K562 (cell line): ENCODE data around the gene NRN1L. TPM values are rescaled to one million over a fixed set of nuclear protein-coding genes. Genes with fewer than 3 reads are reported as not detected.
A peak's percentile ranks its signal among the peaks of the same experiment; 100 is the strongest.

ENCODE experiments used
- ATAC-seq: fragments of 200-7000 bp; cut with Tn5 transposase; 3 replicates; pipeline ENCODE4 v1.9.1; 2020; ENCODE audit warnings: moderate library complexity
- BruUV-seq: library from RNA; stranded (reverse); fragments of 400-500 nt; replicated peaks from 2 replicates; lab custom pipeline; 2021; lab: Mats Ljungman, UMichigan
- CTCF ChIA-PET: fragments of 300-600 bp; formaldehyde crosslinking; extraction: SDS; loops from one replicate; lab custom pipeline; 2021; ENCODE audit warnings: low intra/inter-chr PET ratio; lab: Yijun Ruan, JAX
- POLR2A ChIA-PET: fragments of 300-600, 350-650 bp; sonication (Branson Sonifier 250); formaldehyde crosslinking; extraction: SDS; loops from one replicate; lab custom pipeline; 2021; ENCODE audit warnings: antibody characterized with exemption, inconsistent platforms; lab: Yijun Ruan, JAX
- DNase-seq, 4 experiments: peaks; one replicate each; pipeline versions ENCODE4 v3.0.0 to v3.0.0-alpha.2; 2011 to 2018; ENCODE audit warnings: low spot score in 3 of 4, mixed read lengths in 3 of 4; ENCODE audit errors: extremely low read depth in 1 of 4
- FAIRE-seq: peaks from 2 replicates; lab custom pipeline; 2011; peaks lifted over from hg19 to GRCh38; lab: Jason Lieb, UNC
- H2AFZ ChIP-seq: 2 replicates; pipeline ENCODE4 v1.6.0; 2011; ENCODE audit warnings: low read depth, low read length, control low read depth, inconsistent platforms
- H3K27ac ChIP-seq: fragments of 200-600 bp; 3 replicates; pipeline ENCODE4 v1.8.0; 2011; ENCODE audit warnings: low read depth, mild to moderate bottlenecking, control low read depth, inconsistent platforms, low read length, moderate library complexity, mixed read lengths; ENCODE audit errors: extremely low read depth
- H3K27me3 ChIP-seq, 2 experiments: fragments of 300-600 bp in 1 of 2; 2 replicates in 1 of 2; 3 replicates in 1 of 2; pipeline versions ENCODE4 v1.6.0 to v1.8.0; 2011; ENCODE audit warnings: inconsistent platforms in 2 of 2, low read length in 2 of 2, mild to moderate bottlenecking in 1 of 2, mixed read lengths in 1 of 2, moderate library complexity in 1 of 2; ENCODE audit not compliant: control insufficient read depth in 2 of 2, insufficient read depth in 2 of 2
- H3K36me3 ChIP-seq: fragments of 300-600 bp; 3 replicates; pipeline ENCODE4 v1.8.0; 2011; ENCODE audit warnings: mild to moderate bottlenecking, low read length, inconsistent platforms; ENCODE audit not compliant: control insufficient read depth, insufficient read depth
- H3K4me1 ChIP-seq, 2 experiments: fragments of 200-600 bp in 1 of 2; replicated peaks in 1 of 2; 2 replicates in 1 of 2; 3 replicates in 1 of 2; pipeline versions ENCODE4 v1.5.1 to v1.8.0; 2011; ENCODE audit warnings: inconsistent platforms in 2 of 2, low read length in 2 of 2, mild to moderate bottlenecking in 1 of 2, mixed read lengths in 1 of 2, moderate library complexity in 1 of 2; ENCODE audit not compliant: control insufficient read depth in 2 of 2, insufficient read depth in 2 of 2
- H3K4me2 ChIP-seq: 2 replicates; pipeline ENCODE4 v1.6.1; 2011; ENCODE audit warnings: low read length, control low read depth, inconsistent platforms, mixed read lengths; ENCODE audit not compliant: insufficient read depth
- H3K4me3 ChIP-seq: fragments of 200-600 bp; sonication (generic), shearing (Covaris generic); 2 replicates; pipeline ENCODE4 v1.5.1; 2016; ENCODE audit warnings: control low read depth, inconsistent platforms
- H3K79me2 ChIP-seq: fragments of 200-600 bp; 3 replicates; pipeline ENCODE4 v1.8.0; 2011; ENCODE audit warnings: low read length, inconsistent platforms; ENCODE audit not compliant: control insufficient read depth, insufficient read depth
- H3K9ac ChIP-seq, 2 experiments: 2 replicates each; pipeline versions ENCODE4 v1.6.0 to v1.6.1; 2011; ENCODE audit warnings: low read depth in 2 of 2, low read length in 2 of 2, control low read depth in 1 of 2, inconsistent platforms in 1 of 2, mild to moderate bottlenecking in 1 of 2, mixed read lengths in 1 of 2; ENCODE audit not compliant: insufficient read depth in 1 of 2
- H3K9me1 ChIP-seq: one replicate; pipeline ENCODE4 v1.6.0; 2011; ENCODE audit warnings: inconsistent platforms, mild to moderate bottlenecking, low read length, moderate library complexity; ENCODE audit not compliant: control insufficient read depth, insufficient read depth
- H3K9me3 ChIP-seq: replicated peaks from 2 replicates; pipeline ENCODE4 v1.5.1; 2011; ENCODE audit warnings: low read depth, low read length, inconsistent platforms; ENCODE audit not compliant: control insufficient read depth, insufficient read depth
- H4K20me1 ChIP-seq: replicated peaks from 2 replicates; pipeline ENCODE4 v1.6.1; 2011; ENCODE audit warnings: low read length, inconsistent platforms, mixed read lengths; ENCODE audit not compliant: control insufficient read depth, insufficient read depth
- DLX4 ChIP-seq: fragments of 250-450 bp; sonication (Bioruptor Pico); IDR thresholded peaks from 2 replicates; pipeline ENCODE4 v1.6.1; 2021; ENCODE audit warnings: mild to moderate bottlenecking
- NCOR1 ChIP-seq: fragments of 450-650 bp; IDR thresholded peaks from 2 replicates; pipeline ENCODE4 v1.6.1; 2016; ENCODE audit warnings: mild to moderate bottlenecking, moderate library complexity
- POLR2G ChIP-seq: fragments of 200-400 bp; formaldehyde crosslinking; IDR thresholded peaks from 2 replicates; pipeline ENCODE4 v1.6.1; 2017; ENCODE audit warnings: low read depth, mild to moderate bottlenecking, antibody characterized with exemption, low read length, moderate library complexity
- WGBS: fragments of 100-300 bp; shearing (Covaris generic); methylation state at CpG from one replicate; pipeline ENCODE4 v1.1.6; 2016; ENCODE audit warnings: low coverage, mixed read lengths; ENCODE audit not compliant: insufficient coverage; ENCODE audit errors: missing lambda C conversion rate; 5-methylcytosine and 5-hydroxymethylcytosine counted together
- in situ Hi-C: fragments of 300-500 bp; cut with MboI; formaldehyde crosslinking; loops from 4 replicates; pipeline ENCODE4 v1.15.0; 2018; ENCODE audit warnings: inconsistent platforms, mixed read lengths
- intact Hi-C: fragments of 100-400 bp; cut with micrococcal nuclease; formaldehyde crosslinking; loops from 2 replicates; pipeline ENCODE4 v1.14.2; 2022
- polyA plus RNA-seq, 8 experiments: library from polyadenylated mRNA; depleted of rRNA in 4 of 8; stranded (reverse) in 5 of 8; unstranded in 3 of 8; fragments of >200 nt; fragmentation: Nextera tagmentation in 2 of 8; fragmentation: Illumina TruSeq in 1 of 8; extraction: Ambion mirVana in 2 of 8; extraction: Trizol in 1 of 8; gene quantifications; 2 replicates each; pipeline versions ENCODE4 v1.2.1 to v1.2.3, GENCODE V29; 2011 to 2014; ENCODE audit warnings: inconsistent platforms in 1 of 8, missing spikeins in 1 of 8
- total RNA-seq, 7 experiments: library from RNA; depleted of rRNA in 6 of 7; stranded (reverse); fragments of >200 nt in 6 of 7; fragmentation: Illumina TruSeq in 2 of 7; extraction: Trizol in 2 of 7; gene quantifications; 2 replicates each; pipeline versions ENCODE4 v1.2.1 to v1.2.3, GENCODE V29; 2011 to 2021; ENCODE audit warnings: low replicate concordance in 1 of 7

Gene NRN1L
- total and polyA plus RNA-seq, 9 of the 15 experiments (the other 6 are each of a cell fraction or from before 2014, with no cell fraction given): 0.22 to 0.86 (median 0.61) TPM; not detected in 5

- TF ChIP-seq DLX4 (CRISPR knock-in tag): no peak
Measured at GRCh38 chr16:67907397-67908180, 22.9 kb downstream of the NRN1L start (continued).

GRCh38 chr16:67909056-67909742 lies 24.5 kb downstream of the NRN1L start:
- H3K79me2 ChIP-seq: no peaks in the 10 kb centered on the region
- BruUV-seq: no TSS peak
- ATAC-seq: no peak

More at GRCh38 chr16:67909056-67909742, 24.5 kb downstream of the NRN1L start:
- peaks cover 0 to 6% of the 10 kb centered on the region in 2 experiments; a peak in 1 of 5 replicates for H3K4me1 ChIP-seq
- no peak overlapping the region for H3K4me3 ChIP-seq
- H3K27me3 ChIP-seq: no peaks in the 10 kb centered on the region
- WGBS: 94% methylated on average over 32 of the region's 36 CpGs
- no peaks in the 10 kb centered on the region; the same call in 2 of the 3 replicates for H3K36me3 ChIP-seq
- FAIRE-seq: no peak
- no peaks in the 10 kb centered on the region for H3K9me3 ChIP-seq
- no peaks in the 10 kb centered on the region; the same call in 1 of the 2 replicates for H4K20me1 ChIP-seq
- CTCF ChIA-PET: no interaction called here
- TF ChIP-seq NCOR1: no peak
- peak; percentile 52; the same call in 1 of the 2 replicates for TF ChIP-seq POLR2G
- no peak overlapping the region for H3K4me2 ChIP-seq
- no peak overlapping the region for H3K27ac ChIP-seq
- in situ Hi-C loops: no loop called here
- intact Hi-C loops: no loop called here
- peak overlapping the region in 1 of 2 experiments; percentile 41; a peak in 2 of 4 replicates for H3K9ac ChIP-seq
- H2AFZ ChIP-seq: no peak overlapping the region
- DNase-seq: no peak
- POLR2A ChIA-PET: interaction anchor here (0.6 to 2.7 kb wide), 2 partner anchors 12 to 19 kb away, joined by 3 to 13 read pairs; no protein-coding TSS in a partner anchor
- H3K9me1 ChIP-seq: no peaks in the 10 kb centered on the region
